ENCODE measurements around the gene DCAF11.

The DCAF11 gene

GRCh38 chr14:24150993-24151392, 36.4 kb downstream of the DCAF11 start:
- no peak for TF ChIP-seq CTCF (IDR thresholded peaks at IDR 0.05; ENCODE audit: low read length, missing control alignments)
- DNase-seq (ENCODE audit: low read depth) = no peak

GRCh38 chr14:24151404-24152080, 37.0 kb downstream of the DCAF11 start:
- DNase-seq (ENCODE audit: low read depth) = no peak
- TF ChIP-seq CTCF (IDR thresholded peaks at IDR 0.05; ENCODE audit: low read length, missing control alignments) = no peak
- H3K4me3 ChIP-seq (replicated peaks; ENCODE audit: low read depth, low read length) = no peak overlapping the region

More at GRCh38 chr14:24150993-24151392, 36.4 kb downstream of the DCAF11 start:
- no peak overlapping the region for H3K4me3 ChIP-seq (replicated peaks; ENCODE audit: low read depth, low read length)

- H3K4me3 ChIP-seq (replicated peaks; ENCODE audit: low read depth, low read length) = no peak overlapping the region
- TF ChIP-seq CTCF (IDR thresholded peaks at IDR 0.05; ENCODE audit: low read length, missing control alignments) = no peak
- DNase-seq (ENCODE audit: low read depth) = no peak
Measured at GRCh38 chr14:24155100-24155499, 40.5 kb downstream of the DCAF11 start.

DNA sequence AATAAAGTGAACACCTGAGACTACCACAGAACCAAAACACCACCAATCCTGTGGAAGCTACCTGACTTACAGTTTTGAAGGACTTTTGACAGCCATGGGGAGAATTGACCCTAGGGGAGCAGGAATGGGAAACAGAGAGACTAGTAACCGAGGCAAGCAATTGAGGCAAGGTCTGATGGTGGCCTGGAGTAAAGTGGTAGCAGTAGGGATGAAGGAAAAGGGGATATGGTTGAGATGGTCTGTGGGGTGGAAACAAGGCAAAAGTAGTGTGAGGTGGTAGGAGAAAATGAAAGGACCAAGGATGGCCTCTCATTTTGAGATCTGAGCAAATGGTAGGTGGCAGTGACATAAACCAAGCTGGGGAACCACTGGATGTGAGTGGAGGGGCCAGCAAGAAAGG, 42.3 kb downstream of the DCAF11 start:
- no peak for TF ChIP-seq CTCF (IDR thresholded peaks at IDR 0.05; ENCODE audit: low read length, missing control alignments)
- DNase-seq (ENCODE audit: low read depth) = no peak
- H3K4me3 ChIP-seq (replicated peaks; ENCODE audit: low read depth, low read length) = no peak overlapping the region

DNA sequence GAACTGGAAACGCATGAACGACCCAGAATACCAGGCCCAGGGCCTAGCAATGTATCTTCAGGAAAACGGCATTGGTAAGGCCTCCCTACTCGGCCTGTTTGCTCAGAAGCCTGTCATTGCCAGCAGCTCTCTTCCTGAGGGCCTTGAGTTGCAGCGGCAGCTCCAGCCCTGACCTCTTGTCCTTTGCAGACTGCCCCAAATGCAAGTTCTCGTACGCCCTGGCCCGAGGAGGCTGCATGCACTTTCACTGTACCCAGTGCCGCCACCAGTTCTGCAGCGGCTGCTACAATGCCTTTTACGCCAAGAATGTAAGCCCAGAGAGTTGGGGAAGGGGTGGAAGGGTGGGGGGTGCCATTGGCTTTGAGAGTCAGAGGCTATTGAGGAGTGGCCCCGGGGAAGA, 42.8 kb downstream of the DCAF11 start:
- TF ChIP-seq CTCF (IDR thresholded peaks at IDR 0.05; ENCODE audit: low read length, missing control alignments) = no peak
- no peak for DNase-seq (ENCODE audit: low read depth)
- H3K4me3 ChIP-seq (replicated peaks; ENCODE audit: low read depth, low read length) = no peak overlapping the region

DNA sequence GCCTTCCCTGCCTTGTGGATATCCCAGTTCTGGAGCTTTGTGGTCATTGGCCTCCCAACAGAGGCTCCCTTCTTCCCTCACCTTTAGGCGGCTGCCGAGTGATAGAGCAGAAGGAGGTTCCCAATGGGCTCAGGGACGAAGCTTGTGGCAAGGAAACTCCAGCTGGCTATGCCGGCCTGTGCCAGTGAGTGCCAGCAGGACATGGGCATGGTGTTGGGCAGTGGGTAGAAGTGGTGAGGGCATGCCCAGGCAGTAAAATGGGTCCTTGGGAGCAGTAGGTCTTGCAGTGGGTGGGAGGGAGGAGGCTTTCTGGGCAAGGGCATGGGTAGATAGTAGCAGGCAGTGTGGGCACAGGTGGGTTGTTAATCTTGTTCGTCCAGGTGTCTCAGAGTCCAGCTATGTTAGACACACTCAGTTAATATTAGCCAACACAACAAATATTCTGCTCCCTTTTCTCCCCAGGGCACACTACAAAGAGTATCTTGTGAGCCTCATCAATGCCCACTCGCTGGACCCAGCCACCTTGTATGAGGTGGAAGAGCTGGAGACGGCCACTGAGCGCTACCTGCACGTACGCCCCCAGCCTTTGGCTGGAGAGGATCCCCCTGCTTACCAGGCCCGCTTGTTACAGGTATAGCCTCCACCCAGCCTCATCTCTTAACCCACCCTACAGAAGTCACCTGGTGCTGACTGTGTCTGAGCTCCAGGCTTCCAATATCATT, 45.4 kb downstream of the DCAF11 start:
- H3K4me3 ChIP-seq (replicated peaks; ENCODE audit: low read depth, low read length) = no peak overlapping the region
- no peak for DNase-seq (ENCODE audit: low read depth)
- no peak for TF ChIP-seq CTCF (IDR thresholded peaks at IDR 0.05; ENCODE audit: low read length, missing control alignments)

DNA sequence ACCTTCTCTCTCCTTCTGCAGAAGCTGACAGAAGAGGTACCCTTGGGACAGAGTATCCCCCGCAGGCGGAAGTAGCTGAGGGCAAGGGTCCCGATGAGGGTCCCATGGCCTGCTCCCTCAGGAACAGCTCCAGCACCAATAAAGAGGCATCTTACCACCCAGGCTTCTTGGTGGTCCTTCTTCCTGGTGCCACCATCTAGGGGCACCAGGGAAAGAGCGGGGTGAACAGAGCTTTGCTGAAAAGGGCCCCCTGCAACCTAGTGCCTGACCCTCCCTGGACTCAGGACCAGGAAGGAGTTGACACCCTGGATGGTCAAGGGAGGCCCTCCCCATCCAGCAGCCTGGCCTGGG, 45.9 kb downstream of the DCAF11 start:
- no peak overlapping the region for H3K4me3 ChIP-seq (replicated peaks; ENCODE audit: low read depth, low read length)
- TF ChIP-seq CTCF (IDR thresholded peaks at IDR 0.05; ENCODE audit: low read length, missing control alignments) = no peak
- no peak for DNase-seq (ENCODE audit: low read depth)
